Breast epithelium (tissue), 3 donors: Measurements from ENCODE around the gene AHCTF1.

Experiments
- CTCF ChIP-seq, 3 donors: fragments of 450-650 bp; IDR thresholded peaks; one replicate each; pipeline ENCODE4 v1.5.1; 2016 to 2017; ENCODE audit warnings: antibody characterized with exemption in 3 of 3, mild to moderate bottlenecking in 3 of 3, moderate library complexity in 3 of 3
- POLR2A ChIP-seq: fragments of 450-650 bp; IDR thresholded peaks from one replicate; pipeline ENCODE4 v1.6.1; 2016; ENCODE audit warnings: antibody characterized with exemption, mild to moderate bottlenecking, moderate library complexity
- POLR2AphosphoS5 ChIP-seq, 3 donors: sonication (generic); formaldehyde crosslinking; IDR thresholded peaks; one replicate each; pipeline ENCODE4 v1.6.1; 2017; ENCODE audit warnings: antibody characterized with exemption in 3 of 3

DNA sequence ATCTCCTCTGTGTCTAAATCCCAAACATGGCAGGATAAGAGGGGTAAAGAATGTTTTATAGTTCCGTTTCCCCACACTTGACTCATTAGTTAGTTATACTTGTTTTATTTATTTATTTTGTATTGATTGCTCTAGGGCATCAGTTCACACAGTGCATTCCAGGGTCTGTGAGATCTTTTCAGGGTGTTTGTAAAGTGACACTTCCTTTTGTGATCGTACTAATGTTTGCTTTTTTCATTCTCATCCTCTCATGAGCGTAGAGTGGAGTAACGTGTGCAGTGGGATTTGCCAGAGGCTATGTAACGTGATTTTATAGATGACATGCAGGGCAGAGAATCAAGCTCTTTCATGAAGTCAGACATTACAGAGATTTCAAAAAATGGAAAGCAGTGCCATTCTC is 104.4 kb downstream of the AHCTF1 start:
- TF ChIP-seq CTCF (IDR thresholded peaks at IDR 0.05) (no peak), POLR2A (no peak), POLR2AphosphoS5 (IDR thresholded peaks at IDR 0.05) (no peak)
